ENCODE measurements around the gene CCDC170. TPM values are rescaled to one million over a fixed set of nuclear protein-coding genes. Genes with fewer than 3 reads are reported as not detected.

Gene CCDC170
- total and polyA plus RNA-seq, 9 of the 15 experiments (the other 6 are each of a cell fraction or from before 2014, with no cell fraction given), result 0.01 to 0.18 (median 0.05) TPM; not detected in 6

DNA sequence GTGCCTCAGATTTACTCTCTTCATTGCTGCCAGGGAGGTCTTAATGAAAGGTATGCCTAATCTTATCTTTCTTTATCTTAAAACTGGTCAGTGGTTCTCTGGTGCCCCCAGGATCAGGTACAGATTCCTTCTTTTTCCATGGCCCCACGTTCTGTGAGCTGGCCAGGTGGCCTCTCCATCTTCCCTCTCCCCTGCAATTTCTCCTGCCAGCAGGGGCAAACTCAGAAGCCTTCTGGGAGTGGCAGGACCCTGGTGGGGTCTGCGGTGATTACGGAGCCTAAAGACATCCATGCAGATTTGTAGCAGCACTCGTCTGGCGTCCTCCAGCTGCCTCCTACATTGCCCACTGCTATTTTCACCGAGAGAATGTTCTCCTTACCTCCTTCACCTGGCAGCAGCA, 95.8 kb downstream of the CCDC170 start:
- ChIA-PET POLR2A (interaction anchor here (0.6 kb wide), 1 partner anchor 14 kb away, joined by 3 read pairs; no protein-coding TSS in a partner anchor), CTCF (ENCODE audit: low intra/inter-chr PET ratio) (no interaction called here)
- H2AFZ ChIP-seq (ENCODE audit: low read depth, low read length), result no peak overlapping the region
- no peaks in the 10 kb centered on the region for H3K79me2 ChIP-seq (ENCODE audit: control insufficient read depth, insufficient read depth, low read length)
- intact Hi-C loops (cut with micrococcal nuclease), result no loop called here
- no peaks in the 10 kb centered on the region for H4K20me1 ChIP-seq (replicated peaks; ENCODE audit: control insufficient read depth, insufficient read depth, low read length)
- ATAC-seq, result no peak
- no peak overlapping the region for H3K9ac ChIP-seq (ENCODE audit: insufficient read depth in 1 of 2, low read depth in 2 of 2, low read length in 2 of 2)
- DNase-seq (ENCODE audit: extremely low read depth in 1 of 4, low spot score in 3 of 4), result no peak
- no peaks in the 10 kb centered on the region; the same call in 1 of the 2 replicates for H3K9me3 ChIP-seq (replicated peaks; ENCODE audit: control insufficient read depth, insufficient read depth, low read depth, low read length)
- in situ Hi-C loops (cut with MboI), result no loop called here
- no peaks in the 10 kb centered on the region for H3K9me1 ChIP-seq (ENCODE audit: control insufficient read depth, insufficient read depth, low read length)
- no peak overlapping the region for H3K4me3 ChIP-seq
- 0% methylated on average over 6 of the region's 6 CpGs for WGBS (ENCODE audit: insufficient coverage, low coverage, missing lambda C conversion rate)
- no TSS peak for BruUV-seq (replicated peaks)
- no peak overlapping the region for H3K4me2 ChIP-seq (ENCODE audit: insufficient read depth, low read length)
- peaks cover 0 to 8% of the 10 kb centered on the region in 2 experiments; a peak in 1 of 5 replicates for H3K27me3 ChIP-seq (ENCODE audit: control insufficient read depth in 2 of 2, insufficient read depth in 2 of 2, low read length in 2 of 2)
- no peaks in the 10 kb centered on the region for H3K36me3 ChIP-seq (ENCODE audit: control insufficient read depth, insufficient read depth, low read length)
- no peak overlapping the region for H3K27ac ChIP-seq (ENCODE audit: extremely low read depth, low read depth, low read length)
- FAIRE-seq, result no peak
- H3K4me1 ChIP-seq (replicated peaks in 1 of 2; ENCODE audit: control insufficient read depth in 2 of 2, insufficient read depth in 2 of 2, low read length in 2 of 2), result no peaks in the 10 kb centered on the region
- TF ChIP-seq ETS2 (tag; IDR thresholded peaks at IDR 0.05; ENCODE audit: borderline replicate concordance, poor library complexity, severe bottlenecking) (no peak), SNIP1 (IDR thresholded peaks at IDR 0.05; ENCODE audit: low read depth) (no peak), HMGN3 (IDR thresholded peaks at IDR 0.05; ENCODE audit: borderline replicate concordance, extremely low read depth, insufficient read length, low read depth, low read length) (no peak), TARDBP (IDR thresholded peaks at IDR 0.05) (no peak), SRSF1 (IDR thresholded peaks at IDR 0.05; ENCODE audit: low read depth, low read length) (no peak), NFE2 (IDR thresholded peaks at IDR 0.05; ENCODE audit: low read depth) (no peak)
- TF ChIP-seq, protein P1, sequence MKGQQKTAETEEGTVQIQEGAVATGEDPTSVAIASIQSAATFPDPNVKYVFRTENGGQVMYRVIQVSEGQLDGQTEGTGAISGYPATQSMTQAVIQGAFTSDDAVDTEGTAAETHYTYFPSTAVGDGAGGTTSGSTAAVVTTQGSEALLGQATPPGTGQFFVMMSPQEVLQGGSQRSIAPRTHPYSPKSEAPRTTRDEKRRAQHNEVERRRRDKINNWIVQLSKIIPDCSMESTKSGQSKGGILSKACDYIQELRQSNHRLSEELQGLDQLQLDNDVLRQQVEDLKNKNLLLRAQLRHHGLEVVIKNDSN (CRISPR knock-in tag; IDR thresholded peaks at IDR 0.05), result no peak
- TF ChIP-seq, protein P2, sequence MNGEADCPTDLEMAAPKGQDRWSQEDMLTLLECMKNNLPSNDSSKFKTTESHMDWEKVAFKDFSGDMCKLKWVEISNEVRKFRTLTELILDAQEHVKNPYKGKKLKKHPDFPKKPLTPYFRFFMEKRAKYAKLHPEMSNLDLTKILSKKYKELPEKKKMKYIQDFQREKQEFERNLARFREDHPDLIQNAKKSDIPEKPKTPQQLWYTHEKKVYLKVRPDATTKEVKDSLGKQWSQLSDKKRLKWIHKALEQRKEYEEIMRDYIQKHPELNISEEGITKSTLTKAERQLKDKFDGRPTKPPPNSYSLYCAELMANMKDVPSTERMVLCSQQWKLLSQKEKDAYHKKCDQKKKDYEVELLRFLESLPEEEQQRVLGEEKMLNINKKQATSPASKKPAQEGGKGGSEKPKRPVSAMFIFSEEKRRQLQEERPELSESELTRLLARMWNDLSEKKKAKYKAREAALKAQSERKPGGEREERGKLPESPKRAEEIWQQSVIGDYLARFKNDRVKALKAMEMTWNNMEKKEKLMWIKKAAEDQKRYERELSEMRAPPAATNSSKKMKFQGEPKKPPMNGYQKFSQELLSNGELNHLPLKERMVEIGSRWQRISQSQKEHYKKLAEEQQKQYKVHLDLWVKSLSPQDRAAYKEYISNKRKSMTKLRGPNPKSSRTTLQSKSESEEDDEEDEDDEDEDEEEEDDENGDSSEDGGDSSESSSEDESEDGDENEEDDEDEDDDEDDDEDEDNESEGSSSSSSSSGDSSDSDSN (IDR thresholded peaks at IDR 0.05; ENCODE audit: borderline replicate concordance in 1 of 2, low read depth in 2 of 2, low read length in 2 of 2), result no peak
- TF ChIP-seq, protein P3, sequence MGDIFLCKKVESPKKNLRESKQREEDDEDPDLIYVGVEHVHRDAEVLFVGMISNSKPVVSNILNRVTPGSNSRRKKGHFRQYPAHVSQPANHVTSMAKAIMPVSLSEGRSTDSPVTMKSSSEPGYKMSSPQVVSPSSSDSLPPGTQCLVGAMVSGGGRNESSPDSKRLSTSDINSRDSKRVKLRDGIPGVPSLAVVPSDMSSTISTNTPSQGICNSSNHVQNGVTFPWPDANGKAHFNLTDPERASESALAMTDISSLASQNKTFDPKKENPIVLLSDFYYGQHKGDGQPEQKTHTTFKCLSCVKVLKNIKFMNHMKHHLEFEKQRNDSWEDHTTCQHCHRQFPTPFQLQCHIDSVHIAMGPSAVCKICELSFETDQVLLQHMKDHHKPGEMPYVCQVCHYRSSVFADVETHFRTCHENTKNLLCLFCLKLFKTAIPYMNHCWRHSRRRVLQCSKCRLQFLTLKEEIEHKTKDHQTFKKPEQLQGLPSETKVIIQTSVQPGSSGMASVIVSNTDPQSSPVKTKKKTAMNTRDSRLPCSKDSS (IDR thresholded peaks at IDR 0.05; ENCODE audit: low read depth, partially characterized antibody), result no peak
- TF ChIP-seq, protein P4, sequence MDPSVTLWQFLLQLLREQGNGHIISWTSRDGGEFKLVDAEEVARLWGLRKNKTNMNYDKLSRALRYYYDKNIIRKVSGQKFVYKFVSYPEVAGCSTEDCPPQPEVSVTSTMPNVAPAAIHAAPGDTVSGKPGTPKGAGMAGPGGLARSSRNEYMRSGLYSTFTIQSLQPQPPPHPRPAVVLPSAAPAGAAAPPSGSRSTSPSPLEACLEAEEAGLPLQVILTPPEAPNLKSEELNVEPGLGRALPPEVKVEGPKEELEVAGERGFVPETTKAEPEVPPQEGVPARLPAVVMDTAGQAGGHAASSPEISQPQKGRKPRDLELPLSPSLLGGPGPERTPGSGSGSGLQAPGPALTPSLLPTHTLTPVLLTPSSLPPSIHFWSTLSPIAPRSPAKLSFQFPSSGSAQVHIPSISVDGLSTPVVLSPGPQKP (CRISPR knock-in tag; IDR thresholded peaks at IDR 0.05), result no peak
